Bone marrow (tissue), 2 donors: Measurements from ENCODE around the gene CALCOCO2.
A peak's percentile ranks its signal among the peaks of the same experiment; 100 is the strongest.
"Not testable (repeated sequence)": the region's sequence is repeated elsewhere in the genome, so short reads cannot be mapped to it uniquely, and the experiment has no call there.

Experiments used
- DNase-seq, 2 donors: peaks; one replicate each; lab custom pipeline; 2025; lab: John Stamatoyannopoulos, UW

CALCOCO2 gene

DNA sequence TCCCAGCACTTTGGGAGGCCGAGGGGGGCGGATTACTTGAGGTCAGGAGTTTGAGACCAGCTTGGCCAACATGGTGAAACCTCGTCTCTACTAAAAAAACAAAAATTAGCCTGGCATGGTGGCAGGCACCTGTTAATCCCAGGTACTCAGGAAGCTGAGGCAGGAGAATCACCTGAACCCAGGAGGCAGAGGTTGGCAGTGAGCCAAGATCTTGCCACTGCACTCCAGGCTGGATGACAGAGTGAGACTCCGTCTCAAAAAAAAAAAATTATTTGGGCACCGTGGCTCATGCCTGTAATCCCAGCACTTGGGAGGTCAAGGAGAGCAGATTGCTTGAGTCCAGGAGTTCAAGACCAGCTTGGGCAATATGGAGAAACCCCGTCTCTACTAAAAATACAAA is 9.9 kb upstream of the CALCOCO2 start:
- DNase-seq, result not testable (repeated sequence)

- DNase-seq, result no peak
Observed at GRCh38 chr17:48825446-48826381, 5.1 kb upstream of the CALCOCO2 start.

GRCh38 chr17:48831549-48831883 is 681 bp downstream of the CALCOCO2 start:
- DNase-seq, result no peak

DNA sequence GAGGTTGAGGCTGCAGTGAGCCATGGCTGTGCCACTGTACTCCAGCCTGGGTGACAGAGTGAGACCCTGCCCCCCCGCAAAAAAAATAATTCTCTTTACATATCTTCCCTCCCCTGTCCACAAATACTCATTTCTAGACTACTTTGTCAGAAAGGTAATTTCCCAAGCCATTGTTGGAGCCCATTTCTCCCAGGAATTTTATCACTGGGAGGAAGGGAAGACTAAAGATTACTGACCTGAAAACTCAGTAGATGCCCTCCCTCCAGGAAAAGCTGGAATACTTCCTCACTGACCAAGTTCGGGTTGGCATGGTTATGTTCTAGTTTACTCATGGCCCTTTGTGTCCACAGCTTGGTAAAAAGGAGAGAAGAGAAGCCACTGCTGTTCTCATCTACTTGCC is 4.1 kb downstream of the CALCOCO2 start:
- no peak for DNase-seq

GRCh38 chr17:48835971-48836370 is 5.1 kb downstream of the CALCOCO2 start:
- no peak for DNase-seq

DNA sequence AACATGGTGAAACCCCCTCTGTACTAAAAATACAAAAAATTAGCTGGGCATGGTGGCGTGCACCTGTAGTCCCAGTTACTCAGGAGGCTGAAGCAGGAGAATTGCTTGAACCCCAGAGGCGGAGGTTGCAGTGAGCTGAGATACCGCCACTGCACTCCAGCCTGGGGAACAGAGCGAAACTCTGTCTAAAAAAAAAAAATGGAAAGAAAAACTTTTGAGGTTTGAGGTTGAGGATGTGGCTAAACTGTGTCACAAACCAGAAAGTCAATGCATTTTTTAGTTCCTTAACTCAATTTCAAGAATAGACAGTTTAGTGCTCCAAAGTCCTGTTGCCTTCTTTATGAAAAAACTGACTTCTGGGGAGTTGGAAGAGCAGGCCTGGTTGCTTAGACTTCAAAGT is 6.6 kb downstream of the CALCOCO2 start:
- peak in 1 of 2 donors; percentile 52 for DNase-seq

GRCh38 chr17:48840441-48840840 is 9.6 kb downstream of the CALCOCO2 start:
- no peak for DNase-seq

- DNase-seq, result peak in 1 of 2 donors; percentile 95
Observed at GRCh38 chr17:48841395-48841831, 10.6 kb downstream of the CALCOCO2 start.

- no peak for DNase-seq
Observed at GRCh38 chr17:48842746-48843145, 11.9 kb downstream of the CALCOCO2 start.

- DNase-seq, result no peak
Observed at GRCh38 chr17:48843187-48843900, 12.5 kb downstream of the CALCOCO2 start.

DNA sequence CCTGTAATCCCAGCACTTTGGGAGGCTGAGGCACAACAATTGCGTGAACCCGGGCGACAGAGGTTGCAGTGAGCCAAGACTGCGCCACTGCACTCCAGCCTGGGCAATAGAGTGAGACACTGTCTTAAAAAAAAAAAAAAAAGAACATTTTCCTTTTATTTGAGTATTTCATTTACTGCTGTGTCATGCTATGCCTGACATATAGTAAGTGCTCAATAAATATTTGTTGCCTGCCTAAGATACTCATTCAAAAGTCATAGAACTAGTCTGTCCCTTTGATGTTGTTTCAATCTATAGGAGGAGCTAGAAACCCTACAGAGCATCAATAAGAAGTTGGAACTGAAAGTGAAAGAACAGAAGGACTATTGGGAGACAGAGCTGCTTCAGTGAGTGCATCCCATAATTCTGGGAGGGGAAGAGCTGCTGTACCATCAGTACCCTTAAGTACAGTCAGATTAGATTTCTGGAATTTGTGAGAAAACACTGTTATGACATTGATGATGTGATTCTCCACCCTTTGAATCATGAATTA is 20.0 kb downstream of the CALCOCO2 start:
- peak in 1 of 2 donors; percentile 20 for DNase-seq

DNA sequence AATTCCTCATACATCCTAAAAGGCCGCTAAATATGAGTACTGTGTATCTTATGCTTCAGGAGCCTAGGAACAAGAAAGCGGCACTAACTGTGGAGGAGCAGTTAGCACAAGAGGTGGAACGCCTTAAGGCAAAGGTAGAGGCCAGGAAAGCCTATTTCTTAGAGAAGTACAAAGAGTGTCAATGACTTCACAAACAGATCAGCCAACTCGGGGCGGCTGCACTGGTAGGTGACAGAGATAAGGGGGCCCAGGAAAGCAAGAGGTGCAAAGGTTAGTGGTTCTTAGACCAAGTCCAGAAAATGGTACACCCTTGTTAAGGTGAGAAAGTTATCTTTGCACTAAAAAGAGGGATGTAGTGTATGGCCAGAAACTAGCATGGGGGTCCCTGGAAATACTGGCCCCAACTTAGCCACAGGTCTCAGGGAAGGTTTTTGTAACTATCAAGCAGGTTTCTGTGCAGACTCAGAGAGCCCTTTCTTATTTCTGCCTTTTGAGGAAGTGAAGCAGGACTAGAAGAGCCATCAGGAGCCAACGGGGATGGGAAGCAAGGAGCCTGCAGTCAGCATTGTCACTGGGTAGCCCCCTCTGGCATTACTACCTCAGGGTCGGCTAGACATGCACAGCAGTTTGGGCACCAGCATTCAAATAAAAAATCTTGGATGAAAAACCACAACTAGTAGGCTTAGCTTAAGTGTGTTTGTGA is 24.1 kb downstream of the CALCOCO2 start:
- no peak for DNase-seq

DNA sequence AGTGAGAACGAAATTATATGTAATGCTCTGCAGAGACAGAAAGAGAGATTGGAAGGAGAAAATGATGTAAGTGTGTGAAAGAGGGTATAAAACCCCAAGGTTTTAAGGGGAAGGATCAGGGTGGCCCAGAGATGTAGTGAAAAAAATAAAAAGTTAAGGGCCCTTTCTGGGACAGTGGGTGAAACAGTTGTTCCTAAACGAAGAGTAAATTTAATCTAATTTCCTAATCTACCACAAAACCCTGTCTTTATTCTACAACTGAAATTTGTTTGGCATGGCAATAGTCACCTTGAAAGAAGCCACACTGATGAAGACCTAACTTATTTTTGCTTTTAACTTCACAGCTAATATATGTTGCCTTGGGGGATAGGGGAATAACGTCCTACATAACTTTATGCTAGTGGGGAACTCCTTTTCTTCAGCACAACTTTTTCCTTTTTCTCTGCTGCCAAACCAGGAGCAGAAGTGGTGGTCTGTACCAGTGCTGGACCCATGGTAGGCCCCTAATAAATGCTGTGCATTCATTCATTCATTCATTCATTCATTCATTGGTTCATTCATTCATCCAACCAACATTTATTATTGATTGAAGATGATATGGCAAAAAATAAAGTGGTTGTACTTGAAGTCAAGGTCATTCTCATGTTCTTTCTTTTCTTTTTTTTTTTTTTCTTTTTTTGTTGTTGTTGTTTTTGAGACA is 25.4 kb downstream of the CALCOCO2 start:
- no peak for DNase-seq

DNA sequence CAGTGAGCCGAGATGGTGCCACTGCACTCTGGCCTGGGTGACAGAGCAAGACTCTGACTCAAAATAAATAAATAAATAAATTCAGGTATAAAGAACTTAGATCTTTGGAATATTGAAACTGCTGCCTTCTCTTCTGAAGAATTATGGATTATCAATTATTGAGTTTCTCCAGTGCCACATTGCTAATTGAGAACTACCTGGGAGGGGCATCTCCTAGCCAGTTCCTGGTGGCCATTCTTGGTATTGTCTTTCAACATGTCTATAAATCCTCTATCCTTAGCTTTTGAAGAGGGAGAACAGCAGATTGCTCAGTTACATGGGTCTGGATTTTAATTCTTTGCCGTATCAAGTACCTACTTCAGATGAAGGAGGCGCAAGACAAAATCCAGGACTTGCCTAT is 29.2 kb downstream of the CALCOCO2 start:
- DNase-seq, result no peak

- no peak for DNase-seq
Observed at GRCh38 chr17:48860456-48860855, 29.6 kb downstream of the CALCOCO2 start.

GRCh38 chr17:48868916-48869500 is 38.2 kb downstream of the CALCOCO2 start:
- DNase-seq, result no peak

DNA sequence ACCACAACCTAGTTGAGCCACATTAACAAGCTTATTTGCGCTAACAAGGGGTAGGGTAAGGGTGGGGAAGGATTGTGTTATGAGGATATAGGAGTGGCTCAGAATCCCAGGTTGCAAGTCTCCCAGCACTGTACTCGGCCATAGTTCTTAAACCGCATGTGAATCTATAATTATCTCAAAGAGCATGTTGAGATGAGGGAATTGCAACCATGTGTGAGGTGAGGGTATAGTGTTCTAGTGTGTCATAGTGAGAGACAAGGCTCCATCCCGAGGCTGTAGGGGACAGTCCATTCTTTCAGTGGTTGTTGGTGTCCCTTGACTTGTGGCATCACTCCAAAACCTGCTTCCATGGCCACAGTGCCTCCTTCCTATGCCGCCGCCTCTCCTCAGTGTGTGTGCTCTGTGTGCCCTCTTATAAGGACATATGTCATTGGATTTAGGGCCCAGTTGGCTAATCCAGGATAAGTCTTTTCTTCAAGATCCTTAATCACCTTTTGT is 39.0 kb downstream of the CALCOCO2 start:
- DNase-seq, result no peak

- no peak for DNase-seq
Observed at GRCh38 chr17:48871035-48871550, 40.3 kb downstream of the CALCOCO2 start.

DNA sequence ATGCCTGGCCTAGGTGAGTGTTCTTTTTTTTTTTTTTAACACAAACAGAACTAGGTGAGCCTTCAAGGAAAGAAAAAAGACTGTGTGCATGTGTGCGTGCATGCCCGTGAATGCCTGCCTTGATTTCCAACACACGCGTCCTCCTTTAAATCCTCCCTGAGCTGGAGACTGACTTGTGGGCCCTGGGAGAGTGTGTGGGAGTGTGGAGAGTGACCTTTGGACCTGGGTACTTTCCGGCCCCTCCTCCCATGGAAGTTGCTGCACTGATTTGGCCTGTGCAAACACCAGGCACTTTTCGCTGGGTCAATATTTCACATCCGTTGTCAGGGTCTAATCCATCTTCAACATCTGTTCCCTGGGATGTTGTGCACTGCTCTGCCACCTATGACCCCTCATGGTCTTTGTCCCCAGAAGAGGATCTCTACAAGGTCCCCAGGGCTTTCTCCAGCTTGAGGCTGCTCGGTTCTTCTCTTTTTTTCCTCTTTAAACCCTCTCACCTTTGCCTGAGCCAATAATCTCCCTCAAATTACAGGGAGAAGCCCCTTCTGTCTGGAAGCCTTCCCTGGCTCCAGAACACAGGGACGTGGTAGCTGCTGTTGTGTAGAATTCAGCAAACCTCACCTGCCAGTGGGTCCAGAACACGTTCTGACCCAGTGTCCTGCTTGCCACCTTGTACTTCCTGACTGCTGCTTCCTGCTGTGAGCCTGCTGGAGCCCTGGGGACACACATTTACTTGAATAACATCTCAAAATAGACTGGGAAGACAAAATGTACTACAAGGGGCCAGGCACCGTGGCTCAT is 40.9 kb downstream of the CALCOCO2 start:
- DNase-seq, result no peak

DNA sequence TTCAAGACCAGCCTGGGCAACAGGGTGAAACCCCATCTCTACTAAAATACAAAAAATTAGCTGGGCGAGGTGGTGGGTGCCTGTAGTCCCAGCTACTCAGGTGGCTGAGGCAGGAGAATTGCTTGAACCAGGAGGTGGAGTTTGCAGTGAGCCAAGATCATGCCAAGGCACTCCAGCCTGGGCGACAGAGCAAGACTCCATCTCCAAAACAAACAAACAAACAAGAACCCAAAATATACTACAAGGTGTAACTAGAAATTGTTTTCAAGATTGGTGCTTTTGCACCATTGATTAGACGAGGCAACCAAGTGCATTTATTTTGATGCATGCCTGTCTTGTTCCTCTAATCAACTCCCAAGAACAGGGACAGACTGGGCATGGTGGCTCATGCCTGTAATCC is 41.6 kb downstream of the CALCOCO2 start:
- not testable (repeated sequence) for DNase-seq
